Activated CD8-positive, alpha-beta memory T cell treated with anti-CD3 and anti-CD28 coated beads, Interleukin-2, amount 50 U/mL, for 1 hour (primary cell): ENCODE data around the gene KCNH3.

Experiments
- DNase-seq: peaks from one replicate; pipeline ENCODE4 v3.0.0-alpha.2; 2020; ENCODE audit errors: extremely low read depth

The KCNH3 gene

GRCh38 chr12:49545815-49546214, 7.0 kb downstream of the KCNH3 start:
- no peak for DNase-seq

- DNase-seq = no peak
Measured at GRCh38 chr12:49546481-49546880, 7.7 kb downstream of the KCNH3 start.

GRCh38 chr12:49547090-49547690, 8.4 kb downstream of the KCNH3 start:
- DNase-seq = no peak

GRCh38 chr12:49548481-49548821, 9.6 kb downstream of the KCNH3 start:
- DNase-seq = no peak

- DNase-seq = no peak
Measured at GRCh38 chr12:49548822-49549648, 10.2 kb downstream of the KCNH3 start.

GRCh38 chr12:49549735-49550692, 11.2 kb downstream of the KCNH3 start:
- no peak for DNase-seq

GRCh38 chr12:49550693-49551252, 11.9 kb downstream of the KCNH3 start:
- no peak for DNase-seq

GRCh38 chr12:49552014-49552413, 13.2 kb downstream of the KCNH3 start:
- DNase-seq = no peak

- no peak for DNase-seq
Measured at GRCh38 chr12:49552425-49552824, 13.6 kb downstream of the KCNH3 start.

GRCh38 chr12:49552899-49553298, 14.1 kb downstream of the KCNH3 start:
- DNase-seq = no peak

- no peak for DNase-seq
Measured at GRCh38 chr12:49553512-49554088, 14.8 kb downstream of the KCNH3 start.

GRCh38 chr12:49554266-49554665, 15.4 kb downstream of the KCNH3 start:
- DNase-seq = no peak

- DNase-seq = no peak
Measured at GRCh38 chr12:49555631-49556390, 17.0 kb downstream of the KCNH3 start.

- DNase-seq = no peak
Measured at GRCh38 chr12:49556391-49557186, 17.8 kb downstream of the KCNH3 start.

GRCh38 chr12:49557187-49557916, 18.5 kb downstream of the KCNH3 start:
- no peak for DNase-seq

GRCh38 chr12:49557917-49558215, 19.0 kb downstream of the KCNH3 start:
- DNase-seq = no peak

- no peak for DNase-seq
Measured at GRCh38 chr12:49558526-49558925, 19.7 kb downstream of the KCNH3 start.

GRCh38 chr12:49559011-49559675, 20.3 kb downstream of the KCNH3 start:
- DNase-seq = no peak

GRCh38 chr12:49560695-49561094, 21.9 kb downstream of the KCNH3 start:
- no peak for DNase-seq
